ENCODE measurements around the gene ALK.
"Not testable (repeated sequence)": the region's sequence is repeated elsewhere in the genome, so short reads cannot be mapped to it uniquely, and the experiment has no call there.

ALK gene

DNA sequence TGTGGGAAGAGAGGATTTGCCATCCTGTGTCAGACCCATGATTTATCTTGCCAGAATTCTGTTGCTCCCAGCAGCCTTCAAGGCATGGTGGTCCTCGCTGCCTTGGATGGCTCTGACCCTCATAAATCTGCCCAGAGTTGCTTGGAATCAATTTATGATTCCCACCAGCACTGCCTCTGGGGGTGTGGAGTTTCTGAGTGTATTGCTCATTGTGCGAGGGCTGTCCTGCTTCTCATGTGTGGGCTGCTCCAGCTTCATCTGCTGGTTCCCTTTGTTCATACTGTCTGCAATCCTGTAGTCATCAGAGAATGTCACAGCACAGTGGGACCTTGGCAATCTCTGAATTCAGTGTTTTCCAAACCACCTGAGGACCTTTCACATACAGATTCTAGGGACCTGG is 666.4 kb downstream of the ALK start:
- H3K27ac ChIP-seq, result no peak overlapping the region
- H3K27me3 ChIP-seq (ENCODE audit: insufficient read depth, low read depth), result no peaks in the 10 kb centered on the region
- no peak overlapping the region for H3K9ac ChIP-seq
- no peaks in the 10 kb centered on the region for H3K79me2 ChIP-seq (ENCODE audit: insufficient read depth, low read depth)
- no peaks in the 10 kb centered on the region for H3K4me1 ChIP-seq (ENCODE audit: low read depth, poor library complexity, severe bottlenecking)
- H3K36me3 ChIP-seq (ENCODE audit: insufficient read depth), result no peaks in the 10 kb centered on the region
- H3K4me3 ChIP-seq (IDR thresholded peaks at IDR 0.05; ENCODE audit: insufficient read depth, low read depth, low read length), result no peak overlapping the region
- H4K20me1 ChIP-seq (ENCODE audit: insufficient read depth), result no peaks in the 10 kb centered on the region
- no peak overlapping the region for H3K4me2 ChIP-seq
- TF ChIP-seq, protein P1, sequence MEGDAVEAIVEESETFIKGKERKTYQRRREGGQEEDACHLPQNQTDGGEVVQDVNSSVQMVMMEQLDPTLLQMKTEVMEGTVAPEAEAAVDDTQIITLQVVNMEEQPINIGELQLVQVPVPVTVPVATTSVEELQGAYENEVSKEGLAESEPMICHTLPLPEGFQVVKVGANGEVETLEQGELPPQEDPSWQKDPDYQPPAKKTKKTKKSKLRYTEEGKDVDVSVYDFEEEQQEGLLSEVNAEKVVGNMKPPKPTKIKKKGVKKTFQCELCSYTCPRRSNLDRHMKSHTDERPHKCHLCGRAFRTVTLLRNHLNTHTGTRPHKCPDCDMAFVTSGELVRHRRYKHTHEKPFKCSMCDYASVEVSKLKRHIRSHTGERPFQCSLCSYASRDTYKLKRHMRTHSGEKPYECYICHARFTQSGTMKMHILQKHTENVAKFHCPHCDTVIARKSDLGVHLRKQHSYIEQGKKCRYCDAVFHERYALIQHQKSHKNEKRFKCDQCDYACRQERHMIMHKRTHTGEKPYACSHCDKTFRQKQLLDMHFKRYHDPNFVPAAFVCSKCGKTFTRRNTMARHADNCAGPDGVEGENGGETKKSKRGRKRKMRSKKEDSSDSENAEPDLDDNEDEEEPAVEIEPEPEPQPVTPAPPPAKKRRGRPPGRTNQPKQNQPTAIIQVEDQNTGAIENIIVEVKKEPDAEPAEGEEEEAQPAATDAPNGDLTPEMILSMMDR (conservative IDR thresholded peaks at IDR 0.05; ENCODE audit: low read depth, low read length), result no peak
- no peak overlapping the region for H2AFZ ChIP-seq (ENCODE audit: low read depth)

DNA sequence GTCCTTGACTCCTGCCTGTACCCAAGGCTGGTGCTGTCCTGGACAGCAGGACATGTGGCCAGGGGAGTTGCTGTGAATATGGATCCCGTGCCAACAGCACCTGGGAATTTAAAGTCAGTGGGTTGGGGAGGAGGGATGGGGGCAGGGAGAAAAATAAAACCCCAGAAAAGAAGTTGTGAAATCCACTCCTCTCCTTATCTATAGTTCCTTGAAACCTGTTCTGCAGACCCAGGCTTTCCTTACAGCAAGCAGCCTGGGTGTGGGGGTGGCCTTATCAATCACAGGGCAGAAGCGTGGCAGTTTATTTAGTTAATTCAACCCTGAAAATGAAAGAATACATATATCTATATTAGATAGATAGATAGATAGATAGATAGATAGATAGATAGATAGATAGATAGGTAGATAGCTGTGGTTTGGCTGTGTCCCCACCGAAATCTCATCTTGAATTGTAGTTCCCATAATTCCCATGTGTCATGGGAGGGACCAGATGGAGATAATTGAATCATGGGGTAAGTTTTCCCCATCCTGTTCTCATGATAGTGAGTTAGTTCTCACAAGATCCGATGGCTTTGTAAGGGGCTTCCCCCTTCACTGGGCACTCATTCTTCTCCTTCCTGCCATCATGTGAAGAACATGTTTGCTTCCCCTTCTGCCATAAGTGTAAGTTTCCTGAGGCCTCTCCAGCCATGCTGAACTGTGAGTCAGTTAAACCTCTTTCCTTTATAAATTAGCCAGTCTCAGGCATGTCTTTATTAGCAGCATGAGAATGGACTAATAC is 667.7 kb downstream of the ALK start:
- not testable (repeated sequence) for H3K36me3 ChIP-seq (ENCODE audit: insufficient read depth); H3K4me2 ChIP-seq; H3K27ac ChIP-seq; H3K27me3 ChIP-seq (ENCODE audit: insufficient read depth, low read depth); H3K79me2 ChIP-seq (ENCODE audit: insufficient read depth, low read depth); H3K4me3 ChIP-seq (IDR thresholded peaks at IDR 0.05; ENCODE audit: insufficient read depth, low read depth, low read length); H3K4me1 ChIP-seq (ENCODE audit: low read depth, poor library complexity, severe bottlenecking); H2AFZ ChIP-seq (ENCODE audit: low read depth); H3K9ac ChIP-seq; H4K20me1 ChIP-seq (ENCODE audit: insufficient read depth)

DNA sequence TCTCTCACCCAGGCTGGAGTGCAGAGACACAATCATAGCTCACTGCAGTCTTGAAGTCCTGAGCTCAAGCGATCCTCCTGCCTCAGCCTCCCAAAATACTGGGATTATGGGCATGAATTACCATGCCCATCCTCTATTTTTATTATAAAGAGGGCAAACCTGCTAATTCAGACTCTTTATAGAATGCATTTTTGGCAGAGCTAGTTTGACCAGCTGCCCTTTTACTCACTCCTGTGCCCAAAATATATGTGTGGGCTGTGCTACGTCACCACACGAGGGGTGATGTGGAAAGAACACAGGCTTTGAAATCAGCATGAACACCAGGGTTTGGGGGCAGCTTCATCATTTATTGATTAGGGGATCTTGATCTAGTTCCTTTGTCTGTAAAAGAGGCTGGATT is 668.4 kb downstream of the ALK start:
- TF ChIP-seq, protein P1 (conservative IDR thresholded peaks at IDR 0.05; ENCODE audit: low read depth, low read length), result no peak
- Histone ChIP-seq H3K4me2 (no peak overlapping the region), H3K79me2 (ENCODE audit: insufficient read depth, low read depth) (no peaks in the 10 kb centered on the region), H3K4me1 (ENCODE audit: low read depth, poor library complexity, severe bottlenecking) (no peaks in the 10 kb centered on the region), H2AFZ (ENCODE audit: low read depth) (no peak overlapping the region), H4K20me1 (ENCODE audit: insufficient read depth) (no peaks in the 10 kb centered on the region), H3K36me3 (ENCODE audit: insufficient read depth) (no peaks in the 10 kb centered on the region), H3K4me3 (IDR thresholded peaks at IDR 0.05; ENCODE audit: insufficient read depth, low read depth, low read length) (no peak overlapping the region), H3K9ac (no peak overlapping the region), H3K27me3 (ENCODE audit: insufficient read depth, low read depth) (no peaks in the 10 kb centered on the region), H3K27ac (no peak overlapping the region)

DNA sequence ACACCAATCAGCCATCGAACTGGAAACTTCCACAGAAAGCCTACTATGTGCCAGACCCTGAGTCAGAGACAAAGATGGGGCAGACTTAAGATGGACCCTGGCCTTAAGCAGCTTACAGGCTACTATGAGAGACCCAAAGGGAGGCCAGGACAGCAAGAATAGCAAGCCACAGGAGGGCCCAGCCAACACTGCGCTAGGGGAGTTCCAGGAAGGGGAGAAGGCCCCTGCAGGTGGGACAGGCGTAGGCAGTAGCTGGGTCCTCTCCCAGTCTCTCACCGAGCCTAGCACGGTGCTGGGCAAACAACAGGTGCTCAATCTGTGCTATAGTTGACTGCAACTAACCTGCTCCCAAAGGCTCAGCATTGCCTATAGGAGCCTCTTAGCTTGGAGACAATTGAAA is 670.0 kb downstream of the ALK start:
- no peak overlapping the region for H3K27ac ChIP-seq
- no peak overlapping the region for H3K4me3 ChIP-seq (IDR thresholded peaks at IDR 0.05; ENCODE audit: insufficient read depth, low read depth, low read length)
- no peaks in the 10 kb centered on the region for H4K20me1 ChIP-seq (ENCODE audit: insufficient read depth)
- H3K9ac ChIP-seq, result no peak overlapping the region
- no peaks in the 10 kb centered on the region for H3K79me2 ChIP-seq (ENCODE audit: insufficient read depth, low read depth)
- TF ChIP-seq, protein P1 (conservative IDR thresholded peaks at IDR 0.05; ENCODE audit: low read depth, low read length), result no peak
- no peaks in the 10 kb centered on the region for H3K27me3 ChIP-seq (ENCODE audit: insufficient read depth, low read depth)
- H3K4me2 ChIP-seq, result no peak overlapping the region
- no peak overlapping the region for H2AFZ ChIP-seq (ENCODE audit: low read depth)
- H3K4me1 ChIP-seq (ENCODE audit: low read depth, poor library complexity, severe bottlenecking), result no peaks in the 10 kb centered on the region
- H3K36me3 ChIP-seq (ENCODE audit: insufficient read depth), result no peaks in the 10 kb centered on the region

DNA sequence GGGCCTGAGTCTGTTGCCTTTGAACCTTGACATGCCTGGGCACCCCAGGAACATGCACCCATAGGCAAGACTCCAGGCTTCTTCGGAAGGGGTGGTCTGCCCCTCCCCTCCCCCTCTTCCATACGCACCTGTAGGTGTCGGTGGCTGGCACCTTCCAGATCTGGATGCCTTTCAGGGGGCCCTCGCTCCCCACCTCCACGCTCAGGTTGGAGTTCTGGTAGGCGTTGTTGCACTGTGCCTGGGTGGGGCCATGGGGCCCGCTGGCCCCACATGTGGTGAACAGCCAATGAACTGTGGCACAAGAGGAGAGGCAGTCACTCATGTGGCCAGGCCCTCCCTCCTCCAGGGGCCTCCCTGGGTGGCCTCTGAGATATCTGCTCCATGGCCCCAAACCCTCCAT is 670.4 kb downstream of the ALK start:
- no peak overlapping the region for H3K4me3 ChIP-seq (IDR thresholded peaks at IDR 0.05; ENCODE audit: insufficient read depth, low read depth, low read length)
- H3K4me1 ChIP-seq (ENCODE audit: low read depth, poor library complexity, severe bottlenecking), result no peaks in the 10 kb centered on the region
- no peaks in the 10 kb centered on the region for H3K36me3 ChIP-seq (ENCODE audit: insufficient read depth)
- no peak overlapping the region for H2AFZ ChIP-seq (ENCODE audit: low read depth)
- H3K79me2 ChIP-seq (ENCODE audit: insufficient read depth, low read depth), result no peaks in the 10 kb centered on the region
- no peak overlapping the region for H3K9ac ChIP-seq
- H4K20me1 ChIP-seq (ENCODE audit: insufficient read depth), result no peaks in the 10 kb centered on the region
- no peaks in the 10 kb centered on the region for H3K27me3 ChIP-seq (ENCODE audit: insufficient read depth, low read depth)
- no peak overlapping the region for H3K27ac ChIP-seq
- TF ChIP-seq, protein P1 (conservative IDR thresholded peaks at IDR 0.05; ENCODE audit: low read depth, low read length), result no peak
- H3K4me2 ChIP-seq, result no peak overlapping the region
